HCT116 (cell line): Measurements from ENCODE around the gene GBE1. TPM values are rescaled to one million over a fixed set of nuclear protein-coding genes. Genes with fewer than 3 reads are reported as not detected.

Source experiments
- ATAC-seq: fragments of 200-7000 bp; cut with Tn5 transposase; 2 replicates; pipeline ENCODE4 v1.9.1; 2020; ENCODE audit warnings: mild to moderate bottlenecking, moderate library complexity
- BruUV-seq: library from RNA; stranded (reverse); fragments of 400-500 nt; replicated peaks from 2 replicates; lab custom pipeline; 2021; lab: Mats Ljungman, UMichigan
- CTCF ChIA-PET: fragments of 300-600 bp; sonication (Branson Sonifier 250); formaldehyde crosslinking; loops from one replicate; lab custom pipeline; 2021; ENCODE audit warnings: antibody characterized with exemption; lab: Charles Lee
- POLR2A ChIA-PET: fragments of 300-600, 350-600 bp; sonication (Branson Sonifier 250); formaldehyde crosslinking; loops from one replicate; lab custom pipeline; 2021; ENCODE audit warnings: antibody characterized with exemption; lab: Charles Lee
- RAD21 ChIA-PET, 2 experiments: fragments of 300-600 bp; sonication (Branson Sonifier 250); formaldehyde crosslinking; loops; one replicate each; lab custom pipeline; 2023; ENCODE audit warnings: low total read pairs in 2 of 2; ENCODE audit not compliant: uncharacterized antibody in 2 of 2, unreplicated experiment in 2 of 2, low non-redundant PET in 1 of 2; lab: Charles Lee
- DNase-seq: peaks from one replicate; pipeline ENCODE4 v3.0.0-alpha.2; 2010; ENCODE audit warnings: low read depth, low spot score
- H2AFZ ChIP-seq: fragments of 200-600 bp; shearing (Covaris generic), sonication (generic); 2 replicates; pipeline ENCODE4 v1.6.1; 2017; ENCODE audit warnings: low read depth, mixed run types, mixed read lengths, antibody characterized with exemption, low read length; ENCODE audit not compliant: poor library complexity, severe bottlenecking
- H3K27ac ChIP-seq: 2 replicates; pipeline ENCODE4 v1.5.1; 2012; ENCODE audit warnings: low read depth, low read length
- H3K27me3 ChIP-seq: fragments of 200-600 bp; sonication (generic); 2 replicates; pipeline ENCODE4 v1.6.1; 2016; ENCODE audit warnings: mixed run types, low read length, mixed read lengths; ENCODE audit not compliant: insufficient read depth
- H3K36me3 ChIP-seq, 2 experiments: fragments of 200-500 bp in 1 of 2; fragments of 200-600 bp in 1 of 2; sonication (Bioruptor generic) in 1 of 2; sonication (generic) in 1 of 2; 2 replicates each; pipeline versions ENCODE4 v1.5.1 to v1.6.1; 2014 to 2016; ENCODE audit warnings: low read length in 2 of 2, inconsistent platforms in 1 of 2, mixed read lengths in 1 of 2, mixed run types in 1 of 2; ENCODE audit not compliant: insufficient read depth in 2 of 2, control insufficient read depth in 1 of 2
- H3K4me1 ChIP-seq, 2 experiments: fragments of 200-600 bp in 1 of 2; sonication (generic) in 1 of 2; 2 replicates each; pipeline versions ENCODE4 v1.5.1 to v1.6.1; 2012 to 2017; ENCODE audit warnings: low read length in 2 of 2, inconsistent platforms in 1 of 2, mild to moderate bottlenecking in 1 of 2, mixed read lengths in 1 of 2, mixed run types in 1 of 2, moderate library complexity in 1 of 2; ENCODE audit not compliant: insufficient read depth in 2 of 2, control insufficient read depth in 1 of 2
- H3K4me2 ChIP-seq: fragments of 200-600 bp; sonication (generic); 2 replicates; pipeline ENCODE4 v1.6.1; 2017; ENCODE audit warnings: mixed run types, low read length, mixed read lengths
- H3K4me3 ChIP-seq, 2 experiments: fragments of 200-600 bp in 1 of 2; sonication (generic) in 1 of 2; replicated peaks in 1 of 2; 2 replicates each; pipeline ENCODE4 v1.5.1; 2011 to 2016; ENCODE audit warnings: low read length in 2 of 2, control low read depth in 1 of 2, low read depth in 1 of 2, mild to moderate bottlenecking in 1 of 2, mixed read lengths in 1 of 2, mixed run types in 1 of 2
- H3K79me2 ChIP-seq: fragments of 200-600 bp; sonication (generic); 2 replicates; pipeline ENCODE4 v1.6.1; 2017; ENCODE audit warnings: mild to moderate bottlenecking, mixed run types, low read length, moderate library complexity, mixed read lengths; ENCODE audit not compliant: insufficient read depth
- H3K9ac ChIP-seq: fragments of 200-600 bp; sonication (generic); 2 replicates; pipeline ENCODE4 v1.6.1; 2016; ENCODE audit warnings: low read length, mixed read lengths
- H3K9me2 ChIP-seq: fragments of 200-600 bp; sonication (generic), shearing (Covaris generic); 2 replicates; pipeline ENCODE4 v1.6.1; 2017; ENCODE audit warnings: mixed run types, mild to moderate bottlenecking, moderate library complexity; ENCODE audit not compliant: insufficient read depth
- H3K9me3 ChIP-seq, 2 experiments: fragments of 200-500 bp in 1 of 2; fragments of 200-600 bp in 1 of 2; sonication (Bioruptor generic) in 1 of 2; sonication (generic) in 1 of 2; 2 replicates each; pipeline ENCODE4 v1.6.1; 2014 to 2017; ENCODE audit warnings: low read length in 2 of 2, mixed read lengths in 2 of 2, inconsistent platforms in 1 of 2, low read depth in 1 of 2, mild to moderate bottlenecking in 1 of 2, mixed run types in 1 of 2, moderate library complexity in 1 of 2; ENCODE audit not compliant: control insufficient read depth in 1 of 2, insufficient read depth in 1 of 2
- H4K20me1 ChIP-seq: fragments of 200-600 bp; sonication (generic), shearing (Covaris generic); 2 replicates; pipeline ENCODE4 v1.6.1; 2017; ENCODE audit warnings: mixed run types, mild to moderate bottlenecking, moderate library complexity; ENCODE audit not compliant: insufficient read depth
- CBX3 ChIP-seq: IDR thresholded peaks from 2 replicates; pipeline ENCODE4 v1.6.1; 2012; ENCODE audit warnings: low read depth
- CEBPB ChIP-seq: IDR thresholded peaks from 2 replicates; pipeline ENCODE4 v1.6.1; 2012; ENCODE audit warnings: low read depth
- EZH2phosphoT487 ChIP-seq: fragments of 200-600 bp; IDR thresholded peaks from 2 replicates; pipeline ENCODE4 v1.6.1; 2018; ENCODE audit warnings: antibody characterized with exemption, borderline replicate concordance
- FOSL1 ChIP-seq: IDR thresholded peaks from 2 replicates; pipeline ENCODE4 v1.6.1; 2012; ENCODE audit warnings: low read depth
- JUND ChIP-seq: IDR thresholded peaks from 2 replicates; pipeline ENCODE4 v1.6.1; 2012
- POLR2A ChIP-seq: IDR thresholded peaks from 2 replicates; pipeline ENCODE4 v1.7.0; 2011; ENCODE audit warnings: borderline replicate concordance; ENCODE audit not compliant: insufficient read depth, insufficient read length; ENCODE audit errors: extremely low read depth
- POLR2AphosphoS5 ChIP-seq: IDR thresholded peaks from 2 replicates; pipeline ENCODE4 v1.6.1; 2011; ENCODE audit warnings: mild to moderate bottlenecking, low read depth, low read length, moderate library complexity
- SIN3A ChIP-seq: IDR thresholded peaks from 2 replicates; pipeline ENCODE4 v1.6.1; 2012; ENCODE audit warnings: low read depth
- SP1 ChIP-seq: IDR thresholded peaks from 2 replicates; pipeline ENCODE4 v1.6.1; 2012; ENCODE audit warnings: low read depth
- TCF7L2 ChIP-seq: IDR thresholded peaks from 2 replicates; pipeline ENCODE4 v1.7.0; 2011; ENCODE audit warnings: borderline replicate concordance, inconsistent platforms; ENCODE audit not compliant: insufficient read depth, insufficient read length; ENCODE audit errors: extremely low read depth
- ZNF274 ChIP-seq: fragments of 200-500 bp; sonication (Bioruptor generic); IDR thresholded peaks from 2 replicates; pipeline ENCODE4 v1.6.1; 2014; ENCODE audit warnings: mild to moderate bottlenecking, low read depth, low read length, inconsistent platforms
- intact Hi-C: fragments of 100-400 bp; cut with micrococcal nuclease; formaldehyde crosslinking; loops from 2 replicates; pipeline ENCODE4 v1.10.0; 2022
- total RNA-seq: library from RNA; stranded (reverse); gene quantifications from one replicate; pipeline ENCODE4 v1.2.1, GENCODE V29; 2021; ENCODE audit not compliant: unreplicated experiment
- TF ChIP-seq, protein P1 (sequence below): IDR thresholded peaks from 2 replicates; pipeline ENCODE4 v1.6.1; 2011; ENCODE audit warnings: mild to moderate bottlenecking, low read length, moderate library complexity; ENCODE audit not compliant: insufficient replicate concordance; ENCODE audit errors: extremely low read depth
- TF ChIP-seq, protein P2 (sequence below): IDR thresholded peaks from 2 replicates; pipeline ENCODE4 v1.6.1; 2012

The GBE1 gene
- total RNA-seq, 1 experiment from 2014 or later: 27.7 TPM

DNA sequence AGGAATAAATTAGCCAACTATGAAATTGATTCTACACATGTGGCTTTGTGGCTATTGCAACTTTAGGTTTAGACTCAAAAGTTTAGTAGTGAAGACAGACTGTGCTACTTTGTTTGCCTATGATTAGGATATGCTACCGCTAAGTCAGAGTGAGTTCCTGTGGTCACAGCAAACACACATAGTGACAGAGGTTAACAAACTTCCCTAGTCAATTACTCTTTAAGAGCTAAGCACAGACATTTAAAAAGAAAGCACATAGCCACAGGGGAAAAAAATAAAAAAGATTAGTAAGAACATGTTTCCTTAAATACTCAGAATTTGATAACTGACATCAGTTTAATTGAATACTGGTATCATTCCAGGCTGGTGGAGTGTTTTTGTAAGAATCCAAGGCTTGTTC lies 207.1 kb downstream of the GBE1 start (continued):
- TF ChIP-seq CBX3: no peak

DNA sequence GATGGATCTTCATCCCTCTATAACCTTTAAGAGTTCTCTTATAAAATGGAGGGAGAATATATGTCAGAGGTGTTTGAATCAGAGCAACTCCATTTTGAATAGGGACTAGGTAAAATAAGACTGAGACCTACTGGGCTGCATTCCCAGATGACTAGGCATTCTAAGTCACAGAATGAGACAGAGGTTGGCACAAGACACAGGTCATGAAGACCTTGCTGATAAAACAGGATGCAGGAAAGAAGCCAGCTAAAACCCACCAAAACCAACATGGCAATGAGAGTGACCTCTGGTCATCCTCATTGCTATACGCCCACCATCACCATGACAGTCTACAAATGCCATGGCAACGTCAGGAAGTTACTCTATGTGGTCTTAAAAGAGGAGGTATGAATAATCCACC lies 211.0 kb downstream of the GBE1 start:
- Histone ChIP-seq H3K4me2 (no peak overlapping the region), H3K9ac (no peak overlapping the region), H3K79me2 (no peaks in the 10 kb centered on the region), H3K9me2 (no peaks in the 10 kb centered on the region), H3K36me3 (no peaks in the 10 kb centered on the region), H3K9me3 (no peaks in the 10 kb centered on the region), H3K27ac (no peak overlapping the region), H3K4me3 (no peak overlapping the region), H3K4me1 (no peaks in the 10 kb centered on the region), H3K27me3 (no peaks in the 10 kb centered on the region), H4K20me1 (no peaks in the 10 kb centered on the region), H2AFZ (no peak overlapping the region)
- DNase-seq: no peak
- no peak for TF ChIP-seq EZH2phosphoT487
- TF ChIP-seq POLR2AphosphoS5: no peak
- TF ChIP-seq TCF7L2: no peak
- no peak for TF ChIP-seq SP1
- no peak for TF ChIP-seq SIN3A
- TF ChIP-seq, protein P1, sequence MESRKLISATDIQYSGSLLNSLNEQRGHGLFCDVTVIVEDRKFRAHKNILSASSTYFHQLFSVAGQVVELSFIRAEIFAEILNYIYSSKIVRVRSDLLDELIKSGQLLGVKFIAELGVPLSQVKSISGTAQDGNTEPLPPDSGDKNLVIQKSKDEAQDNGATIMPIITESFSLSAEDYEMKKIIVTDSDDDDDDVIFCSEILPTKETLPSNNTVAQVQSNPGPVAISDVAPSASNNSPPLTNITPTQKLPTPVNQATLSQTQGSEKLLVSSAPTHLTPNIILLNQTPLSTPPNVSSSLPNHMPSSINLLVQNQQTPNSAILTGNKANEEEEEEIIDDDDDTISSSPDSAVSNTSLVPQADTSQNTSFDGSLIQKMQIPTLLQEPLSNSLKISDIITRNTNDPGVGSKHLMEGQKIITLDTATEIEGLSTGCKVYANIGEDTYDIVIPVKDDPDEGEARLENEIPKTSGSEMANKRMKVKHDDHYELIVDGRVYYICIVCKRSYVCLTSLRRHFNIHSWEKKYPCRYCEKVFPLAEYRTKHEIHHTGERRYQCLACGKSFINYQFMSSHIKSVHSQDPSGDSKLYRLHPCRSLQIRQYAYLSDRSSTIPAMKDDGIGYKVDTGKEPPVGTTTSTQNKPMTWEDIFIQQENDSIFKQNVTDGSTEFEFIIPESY: no peak
- TF ChIP-seq, protein P2, sequence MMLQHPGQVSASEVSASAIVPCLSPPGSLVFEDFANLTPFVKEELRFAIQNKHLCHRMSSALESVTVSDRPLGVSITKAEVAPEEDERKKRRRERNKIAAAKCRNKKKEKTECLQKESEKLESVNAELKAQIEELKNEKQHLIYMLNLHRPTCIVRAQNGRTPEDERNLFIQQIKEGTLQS: no peak
- TF ChIP-seq CEBPB: no peak
- no peak for TF ChIP-seq POLR2A
- no peak for TF ChIP-seq JUND
- TF ChIP-seq FOSL1: no peak
- no peak for TF ChIP-seq ZNF274
- ChIA-PET RAD21 (no interaction called here), CTCF (no interaction called here), POLR2A (no interaction called here)
- no TSS peak for BruUV-seq
- ATAC-seq: no peak
- intact Hi-C loops: no loop called here
